ENCODE data around the gene KCNK3.

KCNK3 gene

GRCh38 chr2:26649992-26650712 lies 42.4 kb upstream of the KCNK3 start:
- no peak overlapping the region for H3K27ac ChIP-seq
- TF ChIP-seq ZFX (IDR thresholded peaks at IDR 0.05; ENCODE audit: borderline replicate concordance), result no peak
- TF ChIP-seq CTCF (IDR thresholded peaks at IDR 0.05), result no peak

GRCh38 chr2:26650713-26651469 lies 41.6 kb upstream of the KCNK3 start:
- TF ChIP-seq CTCF (IDR thresholded peaks at IDR 0.05) (no peak), ZFX (IDR thresholded peaks at IDR 0.05; ENCODE audit: borderline replicate concordance) (no peak)
- H3K27ac ChIP-seq, result no peak overlapping the region

GRCh38 chr2:26651470-26651771 lies 41.1 kb upstream of the KCNK3 start:
- no peak overlapping the region for H3K27ac ChIP-seq
- TF ChIP-seq ZFX (IDR thresholded peaks at IDR 0.05; ENCODE audit: borderline replicate concordance) (no peak), CTCF (IDR thresholded peaks at IDR 0.05) (no peak)

- H3K27ac ChIP-seq, result no peak overlapping the region
- TF ChIP-seq ZFX (IDR thresholded peaks at IDR 0.05; ENCODE audit: borderline replicate concordance), result no peak
- TF ChIP-seq CTCF (IDR thresholded peaks at IDR 0.05), result no peak
Measured at GRCh38 chr2:26651799-26652198, 40.7 kb upstream of the KCNK3 start.

GRCh38 chr2:26652361-26653041 lies 40.0 kb upstream of the KCNK3 start:
- no peak overlapping the region for H3K27ac ChIP-seq
- TF ChIP-seq ZFX (IDR thresholded peaks at IDR 0.05; ENCODE audit: borderline replicate concordance), result no peak
- TF ChIP-seq CTCF (IDR thresholded peaks at IDR 0.05), result no peak

GRCh38 chr2:26653207-26654060 lies 39.1 kb upstream of the KCNK3 start:
- TF ChIP-seq ZFX (IDR thresholded peaks at IDR 0.05; ENCODE audit: borderline replicate concordance) (no peak), CTCF (IDR thresholded peaks at IDR 0.05) (no peak)
- H3K27ac ChIP-seq, result no peak overlapping the region
